DOHH2 (cell line): ENCODE results near the gene SETDB1.
A peak's percentile ranks its signal among the peaks of the same experiment; 100 is the strongest.

Experiments used
- H3F3A ChIP-seq: fragments of 200-600 bp; sonication (generic), shearing (Covaris generic); 2 replicates; pipeline ENCODE4 v1.6.0; 2016; ENCODE audit warnings: antibody characterized with exemption, mild to moderate bottlenecking; ENCODE audit not compliant: control insufficient read depth, insufficient read depth
- H3K27ac ChIP-seq: fragments of 200-600 bp; sonication (generic); 2 replicates; pipeline ENCODE4 v1.5.1; 2014; ENCODE audit warnings: low read depth, mild to moderate bottlenecking, low read length, moderate library complexity
- H3K27me3 ChIP-seq: fragments of 200-600 bp; sonication (generic); 2 replicates; pipeline ENCODE4 v1.6.1; 2014; ENCODE audit warnings: mild to moderate bottlenecking, low read length, mixed read lengths; ENCODE audit not compliant: control insufficient read depth
- H3K36me3 ChIP-seq: fragments of 200-600 bp; sonication (generic); 2 replicates; pipeline ENCODE4 v1.6.1; 2014; ENCODE audit warnings: mild to moderate bottlenecking, low read length, moderate library complexity, mixed read lengths; ENCODE audit not compliant: control insufficient read depth
- H3K4me1 ChIP-seq: fragments of 200-600 bp; sonication (generic); 2 replicates; pipeline ENCODE4 v1.6.1; 2014; ENCODE audit warnings: mild to moderate bottlenecking, low read length, mixed read lengths; ENCODE audit not compliant: control insufficient read depth
- H3K4me2 ChIP-seq: fragments of 200-600 bp; sonication (generic); 2 replicates; pipeline ENCODE4 v1.6.0; 2014; ENCODE audit warnings: mild to moderate bottlenecking, low read length, moderate library complexity
- H3K4me3 ChIP-seq: fragments of 200-600 bp; sonication (generic); 2 replicates; pipeline ENCODE4 v1.5.1; 2014; ENCODE audit warnings: mild to moderate bottlenecking, low read length, mixed read lengths
- H3K79me2 ChIP-seq: fragments of 200-600 bp; sonication (generic); 2 replicates; pipeline ENCODE4 v1.6.1; 2014; ENCODE audit warnings: mild to moderate bottlenecking, low read length, mixed read lengths; ENCODE audit not compliant: control insufficient read depth
- H3K9me2 ChIP-seq: fragments of 200-600 bp; sonication (generic); replicated peaks from 2 replicates; pipeline ENCODE4 v1.6.1; 2014; ENCODE audit warnings: mild to moderate bottlenecking, low read length, mixed read lengths; ENCODE audit not compliant: control insufficient read depth
- H3K9me3 ChIP-seq: fragments of 200-600 bp; sonication (generic); 2 replicates; pipeline ENCODE4 v1.6.1; 2014; ENCODE audit warnings: antibody characterized with exemption, low read length, mixed read lengths; ENCODE audit not compliant: control insufficient read depth, insufficient read depth
- H4K20me1 ChIP-seq: fragments of 200-600 bp; sonication (generic); 2 replicates; pipeline ENCODE4 v1.6.0; 2014; ENCODE audit warnings: low read depth, mild to moderate bottlenecking, antibody characterized with exemption, low read length, moderate library complexity; ENCODE audit not compliant: control insufficient read depth, insufficient read depth
- CTCF ChIP-seq: fragments of 200-600 bp; sonication (generic); IDR thresholded peaks from one replicate; pipeline ENCODE4 v1.5.1; 2014; ENCODE audit warnings: antibody characterized with exemption, mild to moderate bottlenecking, low read depth, low read length; ENCODE audit not compliant: poor library complexity, severe bottlenecking
- EZH2phosphoT487 ChIP-seq: fragments of 200-600 bp; sonication (generic); IDR thresholded peaks from 2 replicates; pipeline ENCODE4 v1.6.1; 2017; ENCODE audit warnings: borderline replicate concordance, mild to moderate bottlenecking, antibody characterized with exemption, low read length, moderate library complexity, mixed read lengths

SETDB1 gene

DNA sequence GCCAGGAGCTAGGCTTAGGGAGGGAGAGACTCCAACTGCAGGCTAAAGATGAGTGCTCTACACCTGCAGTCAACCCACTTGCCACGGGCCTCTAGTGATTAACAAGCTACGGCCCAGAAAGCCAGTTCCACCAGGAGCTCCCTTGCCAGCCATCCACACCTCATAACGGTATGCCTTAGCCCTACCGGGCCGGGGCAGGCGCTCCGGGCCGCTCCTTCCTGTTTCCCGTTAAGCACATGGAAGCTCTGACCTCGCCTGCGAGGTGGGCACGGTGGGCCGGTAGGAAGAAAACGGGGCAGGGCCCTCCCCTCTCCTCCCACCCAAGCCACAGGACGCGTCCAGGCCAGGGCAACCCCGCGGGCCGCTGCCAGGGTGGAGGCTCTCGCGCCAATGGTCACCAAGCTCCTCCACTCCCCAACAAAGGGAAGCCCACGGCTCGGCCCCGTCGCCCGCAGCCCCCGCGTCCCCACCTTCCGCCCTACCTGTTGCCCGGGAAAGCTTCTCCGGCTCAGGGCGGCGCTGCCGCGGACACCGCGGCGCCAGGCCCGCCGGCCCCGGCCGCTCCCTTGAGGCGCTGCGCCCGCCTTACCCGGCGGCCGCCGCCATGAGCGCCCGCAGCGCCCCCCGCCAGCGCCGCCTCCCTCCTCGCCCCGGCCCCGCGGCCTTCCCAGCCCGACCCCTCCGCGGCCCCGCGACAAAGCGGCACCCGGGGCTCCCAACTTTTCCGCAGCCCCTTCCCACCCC is 47.8 kb downstream of the SETDB1 start:
- Histone ChIP-seq H3K27ac (peak overlapping the region; percentile 50), H3F3A (peaks cover 9% of the 10 kb centered on the region), H3K9me2 (no peaks in the 10 kb centered on the region), H3K27me3 (no peaks in the 10 kb centered on the region), H3K79me2 (peaks cover 65% of the 10 kb centered on the region), H3K36me3 (peaks cover 37% of the 10 kb centered on the region), H4K20me1 (peaks cover 3% of the 10 kb centered on the region; the same call in 1 of the 2 replicates), H3K9me3 (no peaks in the 10 kb centered on the region), H3K4me1 (peaks cover 56% of the 10 kb centered on the region), H3K4me3 (peak overlapping the region; percentile 90), H3K4me2 (peak overlapping the region; percentile 84)
- TF ChIP-seq EZH2phosphoT487 (no peak), CTCF (no peak)

- H4K20me1 ChIP-seq = 0 out of 2 replicates have a peak, but pooled peaks cover 3% of the 10 kb centered on the region
- peak within 1 kb of the TSS; percentile 90 for H3K4me3 ChIP-seq
- H3K4me2 ChIP-seq = peak within 1 kb of the TSS; percentile 90
- H3K36me3 ChIP-seq = peaks cover 33% of the 10 kb centered on the region
- no peaks in the 10 kb centered on the region for H3K9me3 ChIP-seq
- peaks cover 63% of the 10 kb centered on the region for H3K4me1 ChIP-seq
- no peaks in the 10 kb centered on the region for H3K9me2 ChIP-seq
- peaks cover 57% of the 10 kb centered on the region for H3K79me2 ChIP-seq
- H3F3A ChIP-seq = peaks cover 9% of the 10 kb centered on the region
- H3K27me3 ChIP-seq = no peaks in the 10 kb centered on the region
- TF ChIP-seq EZH2phosphoT487 (no peak), CTCF (no peak)
- H3K27ac ChIP-seq = peak within 1 kb of the TSS; percentile 50
These were observed 48.7 kb downstream of the SETDB1 start, which contains the start of gene CERS2 for GRCh38 chr1:150974580-150975478. TSS of gene CERS2 (minus strand) at chr1:150974835. CDS start at chr1:150969090, 5,745 bp downstream.

- Histone ChIP-seq H3K9me2 (no peaks in the 10 kb centered on the region), H3K79me2 (peaks cover 41% of the 10 kb centered on the region), H3F3A (peaks cover 9% of the 10 kb centered on the region), H3K36me3 (peaks cover 27% of the 10 kb centered on the region), H3K4me2 (peak overlapping the region; percentile 65), H3K4me1 (peaks cover 64% of the 10 kb centered on the region), H3K9me3 (no peaks in the 10 kb centered on the region), H4K20me1 (no peaks in the 10 kb centered on the region), H3K4me3 (no peak overlapping the region), H3K27ac (no peak overlapping the region), H3K27me3 (no peaks in the 10 kb centered on the region)
- TF ChIP-seq CTCF (no peak), EZH2phosphoT487 (no peak)
These were observed 50.2 kb downstream of the SETDB1 start for GRCh38 chr1:150976401-150976821.
